GM21447 (cell line): Measurements from ENCODE around the gene GSE1.

Experiments used
- ATAC-seq: cut with Tn5 transposase; IDR thresholded peaks from one replicate; pipeline ENCODE4 v1.9.1; 2021; ENCODE audit not compliant: unreplicated experiment

Gene GSE1

GRCh38 chr16:85696781-85697180, 83.7 kb downstream of the GSE1 start:
- ATAC-seq: no peak

GRCh38 chr16:85697431-85697830, 84.3 kb downstream of the GSE1 start:
- no peak for ATAC-seq

- no peak for ATAC-seq
Observed at GRCh38 chr16:85698459-85698891, 85.4 kb downstream of the GSE1 start.

DNA sequence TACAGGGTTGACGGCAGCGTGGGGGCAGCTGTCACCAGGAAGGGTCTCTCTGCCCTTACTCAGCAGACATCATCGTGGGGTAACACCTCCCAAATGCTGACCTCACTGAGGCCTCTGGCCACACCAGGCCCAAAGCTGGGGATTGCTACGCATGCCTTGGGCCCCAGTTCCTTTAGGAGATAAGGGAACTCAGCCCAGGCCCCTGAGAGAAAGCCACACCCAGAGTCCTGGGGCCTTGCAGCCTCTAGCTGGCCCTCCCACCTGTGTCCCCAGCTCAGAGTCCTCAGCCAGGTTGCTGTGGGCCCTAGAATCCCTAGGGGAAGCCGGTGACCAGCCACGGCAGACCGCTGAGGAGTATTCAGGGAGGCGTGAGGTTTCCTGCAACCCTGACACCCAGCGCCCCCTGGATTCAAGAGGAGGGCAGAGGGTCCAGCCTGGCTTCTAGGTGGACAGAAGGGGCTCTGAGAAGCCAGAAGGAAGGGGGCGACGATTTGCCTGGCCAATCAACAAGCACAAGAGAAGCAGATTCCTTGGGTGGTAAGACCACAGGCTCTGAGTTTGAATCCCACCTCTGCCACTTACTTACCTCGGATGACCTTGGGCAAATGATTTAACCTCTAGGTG, 85.9 kb downstream of the GSE1 start:
- no peak for ATAC-seq

DNA sequence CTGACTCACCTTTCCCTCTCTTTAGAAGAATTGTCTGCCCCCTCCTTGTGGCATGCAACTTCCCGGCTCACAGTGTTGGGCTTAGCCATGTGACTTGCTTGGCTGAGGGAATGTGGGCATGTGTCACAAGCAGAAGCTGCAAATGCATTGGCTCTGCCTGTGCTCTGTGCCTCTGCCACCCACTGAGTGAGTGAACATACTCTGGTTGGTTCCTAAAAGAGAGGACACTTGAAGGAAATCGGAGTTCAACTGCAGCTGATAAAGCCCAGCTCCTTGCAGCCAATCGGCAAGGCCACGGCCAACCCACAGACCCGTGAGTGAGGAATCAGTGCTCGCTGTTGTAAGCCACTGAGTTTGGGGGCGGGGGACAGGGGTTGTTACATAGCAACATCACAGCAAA, 86.5 kb downstream of the GSE1 start:
- no peak for ATAC-seq

- no peak for ATAC-seq
Observed at GRCh38 chr16:85704011-85704410, 90.9 kb downstream of the GSE1 start.

DNA sequence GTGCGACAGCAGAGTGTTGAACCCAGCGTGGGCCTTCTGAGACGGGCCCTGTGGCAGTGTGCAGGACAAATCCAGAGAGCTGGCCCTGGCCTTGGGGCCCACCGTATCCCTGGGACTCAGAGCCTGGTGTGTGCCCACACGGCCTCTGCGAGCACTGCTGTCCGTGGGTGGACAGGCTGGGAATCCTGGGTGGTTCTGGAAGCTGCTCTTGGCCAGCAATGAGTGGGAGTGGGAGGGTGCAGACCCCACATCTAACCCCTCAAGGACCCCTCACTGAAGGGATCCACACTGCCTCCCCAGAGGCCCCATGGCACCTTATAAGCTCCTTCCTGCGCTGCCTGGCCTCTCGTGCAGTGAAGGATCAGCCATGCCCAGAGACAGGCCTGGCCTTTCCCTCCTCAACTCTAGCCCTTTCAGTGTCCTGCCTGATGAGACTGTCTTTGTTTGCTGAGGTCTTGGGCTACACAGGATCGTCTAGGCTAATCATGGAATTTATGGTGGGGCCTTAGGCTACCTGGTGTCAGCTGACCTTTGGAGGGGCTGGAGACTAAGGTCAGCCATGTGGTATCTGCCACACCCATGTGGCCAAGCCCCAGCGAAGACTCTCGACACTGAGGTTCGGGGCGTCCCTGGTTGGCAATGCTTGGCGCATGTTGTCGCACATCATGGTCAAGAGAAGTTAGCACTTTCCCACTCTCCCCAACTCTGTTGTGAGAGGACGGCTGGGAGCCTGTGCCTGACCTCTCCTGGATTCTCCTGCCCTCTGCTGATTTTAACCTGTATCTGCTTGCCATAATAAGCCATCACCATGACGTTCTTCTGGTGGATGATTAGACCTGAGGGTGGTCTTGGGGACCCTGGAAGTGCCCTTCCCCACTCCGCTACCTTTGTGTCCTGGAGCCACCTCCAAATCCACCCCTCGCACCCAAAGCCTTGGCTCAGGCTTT, 92.1 kb downstream of the GSE1 start:
- no peak for ATAC-seq

DNA sequence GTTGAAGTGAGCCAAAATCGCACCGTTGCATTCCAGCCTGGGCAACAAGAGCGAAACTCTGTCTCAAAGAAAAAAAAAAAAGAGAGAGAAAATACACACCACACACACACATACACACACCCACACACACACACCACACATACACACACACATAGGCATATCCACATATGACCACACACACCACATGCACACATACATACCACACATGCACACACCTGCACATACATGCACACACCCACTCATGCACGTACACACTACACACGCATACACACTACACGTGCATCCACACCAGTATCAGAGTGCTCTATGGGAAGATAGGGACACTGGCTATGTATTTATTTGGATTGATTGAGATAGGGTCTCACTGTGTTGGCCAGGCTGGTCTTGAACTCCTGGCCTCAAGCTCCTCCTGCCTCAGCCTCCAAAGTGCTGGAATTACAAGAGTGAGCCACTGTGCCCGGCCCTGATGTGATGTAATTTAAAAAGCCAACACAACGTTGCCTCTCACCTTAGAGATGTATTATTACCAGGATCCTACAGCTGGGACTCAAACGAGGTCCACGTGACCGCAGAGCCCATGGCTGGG, 93.4 kb downstream of the GSE1 start:
- ATAC-seq: no peak

DNA sequence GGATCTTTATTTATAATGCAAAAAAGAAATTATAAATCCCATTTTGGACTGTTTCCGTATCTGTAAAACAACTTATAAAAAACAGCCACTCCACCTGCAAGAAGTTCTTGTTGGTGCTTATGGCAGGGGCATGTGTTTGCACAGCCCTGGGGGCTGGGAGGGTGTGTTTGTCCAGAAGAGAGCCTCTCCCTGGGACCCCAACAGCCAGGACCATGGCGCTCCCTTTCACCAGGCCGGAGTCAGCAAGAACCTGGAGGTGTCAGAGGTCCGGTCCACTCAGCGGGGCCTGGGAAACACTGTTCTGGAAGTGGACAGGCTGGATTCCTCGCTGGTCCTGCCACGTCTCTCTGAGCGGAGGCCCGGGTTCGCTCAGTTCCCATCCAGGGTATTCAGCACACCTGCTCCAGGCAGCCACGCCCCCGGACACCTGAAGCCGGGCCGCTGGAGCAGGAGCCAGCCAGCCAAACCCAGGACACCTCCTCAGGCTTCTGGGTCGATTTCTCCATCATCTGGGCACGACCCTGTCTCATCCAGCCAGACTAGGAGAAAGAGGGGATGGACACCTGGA, 94.5 kb downstream of the GSE1 start:
- ATAC-seq: no peak

DNA sequence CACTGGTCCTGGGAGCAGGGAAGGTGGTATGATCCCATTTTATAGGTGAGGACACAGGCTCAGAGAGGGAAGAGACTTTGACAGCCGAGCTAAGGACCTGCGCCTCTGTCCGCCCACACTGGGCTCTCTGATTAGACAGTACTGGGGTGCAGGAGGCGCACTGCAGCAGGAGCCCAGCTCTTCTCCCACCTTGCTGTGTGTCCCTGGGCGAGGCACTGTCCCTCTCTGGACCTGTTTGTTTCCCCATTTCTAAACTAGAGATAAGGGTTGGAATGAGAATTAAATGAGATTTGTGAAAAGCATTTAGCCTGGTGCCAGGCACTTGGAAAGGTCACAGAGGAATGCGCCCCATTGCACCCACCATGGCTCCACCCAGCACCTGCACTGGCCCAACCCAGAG, 95.2 kb downstream of the GSE1 start:
- no peak for ATAC-seq

GRCh38 chr16:85709766-85710585, 96.9 kb downstream of the GSE1 start:
- ATAC-seq: no peak

- no peak for ATAC-seq
Observed at GRCh38 chr16:85710732-85711131, 97.6 kb downstream of the GSE1 start.

GRCh38 chr16:85711982-85712587, 99.0 kb downstream of the GSE1 start:
- no peak for ATAC-seq

DNA sequence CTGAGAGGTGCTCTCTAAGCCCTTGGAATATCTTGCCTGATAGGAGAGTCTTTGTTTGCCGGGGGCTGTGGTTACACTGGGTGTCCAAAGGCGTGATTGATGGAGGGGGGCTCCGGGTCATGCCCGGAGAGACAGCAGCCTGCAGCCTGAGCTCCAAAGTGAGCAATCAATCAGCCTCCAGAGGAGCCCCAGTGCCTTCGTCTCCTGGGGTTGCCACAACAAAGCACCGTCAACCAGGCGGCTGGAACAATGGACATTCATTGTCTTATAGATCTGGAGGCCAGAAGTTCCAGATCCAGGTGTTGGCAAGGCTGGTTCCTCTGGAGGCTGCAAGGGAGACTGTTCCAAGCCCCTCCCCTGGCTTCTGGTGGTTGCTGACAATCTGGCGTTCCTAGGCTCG, 99.7 kb downstream of the GSE1 start:
- no peak for ATAC-seq

GRCh38 chr16:85715169-85716021, 102.3 kb downstream of the GSE1 start:
- ATAC-seq: no peak

GRCh38 chr16:85716022-85716679, 103.0 kb downstream of the GSE1 start:
- ATAC-seq: no peak

GRCh38 chr16:85716680-85717038, 103.5 kb downstream of the GSE1 start:
- ATAC-seq: no peak

- ATAC-seq: no peak
Observed at GRCh38 chr16:85717393-85718152, 104.5 kb downstream of the GSE1 start.
